ENCODE results near the gene YBX2. TPM values are rescaled to one million over a fixed set of nuclear protein-coding genes. Genes with fewer than 3 reads are reported as not detected.

Gene YBX2
- total and polyA plus RNA-seq, 7 donors = 0.14 to 1.8 (median 0.66) TPM

DNA sequence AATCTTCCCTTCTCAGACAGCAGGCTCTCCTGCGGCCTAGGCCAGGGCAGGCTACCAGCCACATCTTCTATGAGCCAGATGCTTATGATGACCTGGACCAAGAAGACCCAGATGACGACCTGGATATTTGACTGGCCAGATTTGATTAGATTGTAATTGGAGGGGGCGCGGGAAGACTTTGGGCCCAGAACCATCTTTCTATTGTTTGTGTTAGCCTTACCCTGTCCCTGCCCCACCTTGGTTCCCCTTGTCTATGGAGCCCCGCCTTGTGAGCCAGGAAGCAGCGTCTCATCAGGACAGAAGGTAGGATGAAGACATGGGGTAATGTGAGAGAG lies 34.9 kb downstream of the YBX2 start:
- no peak overlapping the region for H3K4me3 ChIP-seq
- H3K36me3 ChIP-seq (ENCODE audit: insufficient read depth in 1 of 2, low read depth in 1 of 2) = peaks cover 2 to 53% of the 10 kb centered on the region in 2 donors
- intact Hi-C loops (cut with DNase I) = no loop called here

DNA sequence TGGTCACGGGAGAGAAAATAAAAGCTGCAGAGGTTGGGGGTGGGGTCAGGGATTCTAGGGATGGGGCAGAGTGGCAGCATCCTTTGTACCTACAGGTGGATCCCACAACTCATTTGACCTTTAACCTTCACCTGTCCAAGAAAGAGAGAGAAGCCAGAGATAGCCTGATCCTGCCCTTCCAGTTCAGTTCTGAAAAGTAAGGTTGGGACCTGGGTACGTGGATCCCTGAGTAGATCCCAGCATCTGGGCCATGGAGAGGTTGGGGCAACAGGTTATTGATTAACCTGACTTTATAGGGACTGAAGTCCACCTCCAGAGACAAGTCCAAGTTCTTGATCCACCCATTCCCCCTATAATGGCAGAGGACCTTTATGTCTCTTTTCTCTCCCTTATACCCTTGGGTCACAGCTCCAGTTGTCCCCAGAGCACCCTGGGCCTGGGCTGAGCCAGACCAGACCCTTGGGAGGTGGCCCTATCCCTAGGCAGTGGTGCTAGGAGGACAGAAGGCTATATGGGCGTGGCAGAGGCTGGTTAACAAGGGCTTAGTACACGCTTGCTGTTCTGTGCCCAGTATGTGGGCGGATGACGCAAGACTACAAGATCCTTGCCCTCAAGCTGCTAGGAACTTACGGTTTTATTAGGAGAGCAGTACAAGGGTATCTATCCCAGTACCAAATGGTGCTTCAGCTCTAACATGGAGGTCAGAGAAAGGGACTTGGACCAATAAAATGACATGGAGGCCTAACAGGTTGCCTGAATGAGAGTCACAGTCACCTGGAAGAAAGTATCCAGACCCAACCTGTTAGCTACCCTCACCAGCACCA lies 35.5 kb downstream of the YBX2 start:
- TF ChIP-seq, protein P1, sequence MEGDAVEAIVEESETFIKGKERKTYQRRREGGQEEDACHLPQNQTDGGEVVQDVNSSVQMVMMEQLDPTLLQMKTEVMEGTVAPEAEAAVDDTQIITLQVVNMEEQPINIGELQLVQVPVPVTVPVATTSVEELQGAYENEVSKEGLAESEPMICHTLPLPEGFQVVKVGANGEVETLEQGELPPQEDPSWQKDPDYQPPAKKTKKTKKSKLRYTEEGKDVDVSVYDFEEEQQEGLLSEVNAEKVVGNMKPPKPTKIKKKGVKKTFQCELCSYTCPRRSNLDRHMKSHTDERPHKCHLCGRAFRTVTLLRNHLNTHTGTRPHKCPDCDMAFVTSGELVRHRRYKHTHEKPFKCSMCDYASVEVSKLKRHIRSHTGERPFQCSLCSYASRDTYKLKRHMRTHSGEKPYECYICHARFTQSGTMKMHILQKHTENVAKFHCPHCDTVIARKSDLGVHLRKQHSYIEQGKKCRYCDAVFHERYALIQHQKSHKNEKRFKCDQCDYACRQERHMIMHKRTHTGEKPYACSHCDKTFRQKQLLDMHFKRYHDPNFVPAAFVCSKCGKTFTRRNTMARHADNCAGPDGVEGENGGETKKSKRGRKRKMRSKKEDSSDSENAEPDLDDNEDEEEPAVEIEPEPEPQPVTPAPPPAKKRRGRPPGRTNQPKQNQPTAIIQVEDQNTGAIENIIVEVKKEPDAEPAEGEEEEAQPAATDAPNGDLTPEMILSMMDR (IDR thresholded peaks at IDR 0.05) = no peak
- no peaks in the 10 kb centered on the region for H3K9me3 ChIP-seq
- H3K27ac ChIP-seq = no peak overlapping the region
- no peak overlapping the region for H3K4me3 ChIP-seq
- peaks cover 0 to 36% (median 21%) of the 10 kb centered on the region in 3 donors for H3K27me3 ChIP-seq (ENCODE audit: insufficient read depth in 3 of 3, low read length in 2 of 3)
- DNase-seq (no peak), ATAC-seq (no peak)
- peaks cover 2 to 59% of the 10 kb centered on the region in 2 donors for H3K36me3 ChIP-seq (ENCODE audit: insufficient read depth in 1 of 2, low read depth in 1 of 2)
- intact Hi-C loops (cut with DNase I) = no loop called here
- WGBS, 3 donors = 82 to 91% (median 90%) methylated on average over 7 of the region's 7 CpGs
- peaks cover 11% of the 10 kb centered on the region for H3K4me1 ChIP-seq

More for the DNA sequence above, 34.9 kb downstream of the YBX2 start:
- DNase-seq (no peak), ATAC-seq (no peak)
- TF ChIP-seq, protein P1 (IDR thresholded peaks at IDR 0.05) = no peak
- 92 to 96% (median 92%) methylated on average over 6 of the region's 6 CpGs for WGBS, 3 donors
- H3K4me1 ChIP-seq = peaks cover 9% of the 10 kb centered on the region
- H3K9me3 ChIP-seq = no peaks in the 10 kb centered on the region
- H3K27ac ChIP-seq = no peak overlapping the region
- peaks cover 0 to 42% (median 21%) of the 10 kb centered on the region in 3 donors for H3K27me3 ChIP-seq (ENCODE audit: insufficient read depth in 3 of 3, low read length in 2 of 3)

DNA sequence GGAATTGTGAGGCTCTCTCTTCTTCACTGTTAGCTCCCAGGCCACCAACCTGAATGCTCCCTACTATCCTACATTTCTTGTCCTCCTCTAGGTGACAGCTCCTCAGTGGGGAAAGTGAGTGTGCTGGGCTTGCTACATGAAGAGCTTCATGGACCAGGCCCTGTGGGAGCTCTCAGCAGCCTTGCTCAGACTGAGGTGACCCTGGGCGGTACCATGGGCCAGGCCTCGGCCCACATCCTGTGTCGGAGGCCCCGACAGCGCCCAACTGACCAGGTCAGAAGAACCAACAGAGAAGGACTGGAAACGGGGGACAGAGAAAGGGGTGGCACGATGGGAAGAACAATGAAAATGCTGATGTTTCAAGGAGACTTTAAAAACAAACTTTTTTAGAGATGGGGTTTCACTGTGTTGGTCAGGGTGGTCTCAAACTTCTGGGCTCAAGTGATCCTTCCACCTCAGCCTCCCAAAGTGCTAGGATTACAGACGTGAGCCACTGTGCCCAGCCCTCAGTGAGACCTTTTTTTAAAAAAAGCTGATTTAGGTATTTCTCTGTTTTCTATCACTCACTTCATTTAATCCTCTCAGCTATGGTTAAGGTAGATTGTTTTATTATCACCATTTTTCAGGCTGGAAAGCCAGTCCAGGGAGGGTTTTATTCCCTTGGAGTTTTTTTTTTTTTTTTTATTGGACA lies 37.5 kb downstream of the YBX2 start:
- Histone ChIP-seq H3K9me3 (no peaks in the 10 kb centered on the region), H3K27ac (no peak overlapping the region), H3K4me3 (no peak overlapping the region), H3K27me3 (ENCODE audit: insufficient read depth in 3 of 3, low read length in 2 of 3) (peaks cover 0 to 16% (median 6%) of the 10 kb centered on the region in 3 donors), H3K36me3 (ENCODE audit: insufficient read depth in 1 of 2, low read depth in 1 of 2) (peaks cover 2 to 68% of the 10 kb centered on the region in 2 donors), H3K4me1 (peaks cover 18% of the 10 kb centered on the region)
- TF ChIP-seq, protein P1 (IDR thresholded peaks at IDR 0.05) = no peak
- DNase-seq = no peak
- intact Hi-C loops (cut with DNase I) = no loop called here
- ATAC-seq = no peak
- 88 to 95% (median 91%) methylated on average over 8 of the region's 8 CpGs for whole genome bisulfite sequencing, 3 donors

DNA sequence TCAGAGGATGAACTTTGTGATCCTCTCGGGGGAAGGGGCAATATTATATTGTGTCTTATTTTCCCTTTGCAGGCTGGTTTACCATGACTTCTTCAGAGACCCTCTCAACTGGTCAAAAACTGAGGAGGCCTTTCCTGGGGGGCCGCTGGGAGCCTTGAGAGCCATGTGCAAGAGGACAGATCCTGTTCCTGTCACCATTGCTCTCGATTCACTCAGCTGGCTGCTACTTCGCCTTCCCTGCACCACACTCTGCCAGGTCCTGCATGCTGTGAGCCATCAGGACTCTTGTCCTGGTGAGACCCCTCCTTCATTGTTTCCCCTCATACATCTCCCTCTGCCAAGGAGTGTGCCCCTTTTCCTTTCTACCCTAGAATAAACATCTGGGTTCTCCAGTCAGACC lies 39.9 kb downstream of the YBX2 start:
- H3K4me3 ChIP-seq = no peak overlapping the region
- no peak for DNase-seq
- peaks cover 2 to 65% of the 10 kb centered on the region in 2 donors for H3K36me3 ChIP-seq (ENCODE audit: insufficient read depth in 1 of 2, low read depth in 1 of 2)
- intact Hi-C loops (cut with DNase I) = no loop called here
- peaks cover 21% of the 10 kb centered on the region for H3K4me1 ChIP-seq
- no peak for ATAC-seq
- H3K27ac ChIP-seq = no peak overlapping the region
- TF ChIP-seq, protein P1 (IDR thresholded peaks at IDR 0.05) = no peak
- H3K27me3 ChIP-seq (ENCODE audit: insufficient read depth in 3 of 3, low read length in 2 of 3) = no peaks in the 10 kb centered on the region
- 91 to 94% (median 92%) methylated on average over 4 of the region's 4 CpGs for WGBS, 3 donors
- H3K9me3 ChIP-seq = no peaks in the 10 kb centered on the region

All from psoas muscle (tissue), 8 donors.